ENCODE measurements around the gene TRIM77.

GRCh38 chr11:89737116-89737515 is 27.0 kb downstream of the TRIM77 start:
- TF ChIP-seq EZH2 (IDR thresholded peaks at IDR 0.05; ENCODE audit: insufficient read depth, poor library complexity, severe bottlenecking) (no peak), EZH2phosphoT487 (IDR thresholded peaks at IDR 0.05; ENCODE audit: insufficient read depth, low read depth) (no peak)

Measured in GM23248 (cell line).